ENCODE data around the gene HLA-DQB1.

DNA sequence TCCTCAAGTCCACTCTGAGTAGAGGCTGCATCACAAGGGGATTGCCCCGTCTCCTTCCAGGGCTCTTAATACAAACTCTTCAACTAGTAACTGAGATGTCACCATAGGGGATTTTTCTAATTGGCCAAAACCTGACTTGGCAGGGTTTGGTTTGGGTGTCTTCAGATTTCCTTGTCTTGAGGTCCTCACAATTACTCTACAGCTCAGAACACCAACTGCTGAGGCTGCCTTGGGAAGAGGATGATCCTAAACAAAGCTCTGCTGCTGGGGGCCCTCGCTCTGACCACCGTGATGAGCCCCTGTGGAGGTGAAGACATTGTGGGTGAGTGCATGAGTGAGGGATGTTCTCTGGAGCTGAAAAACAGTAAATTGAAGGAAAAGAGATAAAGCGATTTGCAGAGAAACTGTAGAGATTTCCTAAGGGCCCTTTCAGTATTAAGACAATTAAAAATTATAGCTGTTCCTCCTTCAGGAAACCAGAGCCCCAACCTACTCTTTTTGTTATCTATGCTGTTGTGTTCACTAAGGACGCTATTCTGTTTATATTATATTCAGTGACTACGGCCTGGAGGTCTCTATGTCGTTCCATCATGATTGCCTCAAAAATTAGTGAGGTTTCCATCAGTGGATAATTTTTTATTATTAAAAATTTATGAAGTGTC lies 29.1 kb downstream of the HLA-DQB1 start, which contains the start of gene HLA-DQA1:
- no peak for TF ChIP-seq POLR2AphosphoS5 (IDR thresholded peaks at IDR 0.05)
- TF ChIP-seq, protein P1, sequence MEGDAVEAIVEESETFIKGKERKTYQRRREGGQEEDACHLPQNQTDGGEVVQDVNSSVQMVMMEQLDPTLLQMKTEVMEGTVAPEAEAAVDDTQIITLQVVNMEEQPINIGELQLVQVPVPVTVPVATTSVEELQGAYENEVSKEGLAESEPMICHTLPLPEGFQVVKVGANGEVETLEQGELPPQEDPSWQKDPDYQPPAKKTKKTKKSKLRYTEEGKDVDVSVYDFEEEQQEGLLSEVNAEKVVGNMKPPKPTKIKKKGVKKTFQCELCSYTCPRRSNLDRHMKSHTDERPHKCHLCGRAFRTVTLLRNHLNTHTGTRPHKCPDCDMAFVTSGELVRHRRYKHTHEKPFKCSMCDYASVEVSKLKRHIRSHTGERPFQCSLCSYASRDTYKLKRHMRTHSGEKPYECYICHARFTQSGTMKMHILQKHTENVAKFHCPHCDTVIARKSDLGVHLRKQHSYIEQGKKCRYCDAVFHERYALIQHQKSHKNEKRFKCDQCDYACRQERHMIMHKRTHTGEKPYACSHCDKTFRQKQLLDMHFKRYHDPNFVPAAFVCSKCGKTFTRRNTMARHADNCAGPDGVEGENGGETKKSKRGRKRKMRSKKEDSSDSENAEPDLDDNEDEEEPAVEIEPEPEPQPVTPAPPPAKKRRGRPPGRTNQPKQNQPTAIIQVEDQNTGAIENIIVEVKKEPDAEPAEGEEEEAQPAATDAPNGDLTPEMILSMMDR (IDR thresholded peaks at IDR 0.05), result no peak
